Liver (tissue), 9 donors: ENCODE data around the gene PCYT1B. TPM values are rescaled to one million over a fixed set of nuclear protein-coding genes. Genes with fewer than 3 reads are reported as not detected.

Source experiments
- DNase-seq: peaks from one replicate; pipeline ENCODE4 v3.0.0-alpha.2; 2017; ENCODE audit warnings: low spot score
- H3K27ac ChIP-seq, 2 donors: one replicate each; pipeline ENCODE4 v1.7.0; 2013; ENCODE audit warnings: inconsistent platforms in 2 of 2, low read length in 2 of 2, control low read depth in 1 of 2, low read depth in 1 of 2, mild to moderate bottlenecking in 1 of 2
- H3K27me3 ChIP-seq, 4 donors: one replicate each; pipeline versions ENCODE4 v1.6.1 to v1.7.0; 2013; ENCODE audit warnings: low read length in 3 of 4, inconsistent platforms in 1 of 4, mild to moderate bottlenecking in 1 of 4, moderate library complexity in 1 of 4; ENCODE audit not compliant: control insufficient read depth in 4 of 4, insufficient read depth in 4 of 4
- H3K36me3 ChIP-seq, 4 donors: one replicate each; pipeline versions ENCODE4 v1.6.1 to v1.7.0; 2013; ENCODE audit warnings: low read length in 3 of 4, mild to moderate bottlenecking in 3 of 4, low read depth in 1 of 4, moderate library complexity in 1 of 4; ENCODE audit not compliant: control insufficient read depth in 4 of 4, insufficient read depth in 3 of 4
- H3K4me1 ChIP-seq, 4 donors: one replicate each; pipeline versions ENCODE4 v1.6.1 to v1.7.0; 2013; ENCODE audit warnings: low read length in 3 of 4, mild to moderate bottlenecking in 3 of 4, moderate library complexity in 1 of 4; ENCODE audit not compliant: control insufficient read depth in 4 of 4, insufficient read depth in 4 of 4
- H3K4me3 ChIP-seq, 3 donors: one replicate each; pipeline versions ENCODE4 v1.6.1 to v1.7.0; 2013; ENCODE audit warnings: low read length in 3 of 3, control low read depth in 1 of 3, low read depth in 1 of 3, mild to moderate bottlenecking in 1 of 3
- H3K9ac ChIP-seq, 2 donors: one replicate each; pipeline ENCODE4 v1.7.0; 2013; ENCODE audit warnings: low read length in 2 of 2, mild to moderate bottlenecking in 2 of 2, moderate library complexity in 2 of 2, control low read depth in 1 of 2, low read depth in 1 of 2
- H3K9me3 ChIP-seq, 4 donors: one replicate each; pipeline versions ENCODE4 v1.6.1 to v1.7.0; 2013; ENCODE audit warnings: low read length in 3 of 4; ENCODE audit not compliant: control insufficient read depth in 4 of 4
- ATF3 ChIP-seq: IDR thresholded peaks from 2 replicates; pipeline ENCODE4 v1.6.1; 2016; ENCODE audit warnings: antibody characterized with exemption
- CTCF ChIP-seq: fragments of 150-350 bp; IDR thresholded peaks from 2 replicates; pipeline ENCODE4 v1.5.1; 2017; ENCODE audit warnings: improper control_type of control experiment, low read depth, low read length; ENCODE audit not compliant: missing input control
- FOXA1 ChIP-seq: IDR thresholded peaks from 2 replicates; pipeline ENCODE4 v1.6.1; 2016; ENCODE audit warnings: antibody characterized with exemption
- FOXA2 ChIP-seq: IDR thresholded peaks from 2 replicates; pipeline ENCODE4 v1.6.1; 2016; ENCODE audit warnings: antibody characterized with exemption
- GABPA ChIP-seq, 2 donors: IDR thresholded peaks in 1 of 2; conservative IDR thresholded peaks in 1 of 2; 2 replicates each; pipeline ENCODE4 v1.6.1; 2016; ENCODE audit warnings: antibody characterized with exemption in 2 of 2, mild to moderate bottlenecking in 1 of 2, moderate library complexity in 1 of 2
- HNF4A ChIP-seq, 2 donors: conservative IDR thresholded peaks; 2 replicates each; pipeline ENCODE4 v1.6.1; 2016; ENCODE audit warnings: antibody characterized with exemption in 2 of 2, mild to moderate bottlenecking in 2 of 2
- HNF4G ChIP-seq: IDR thresholded peaks from 2 replicates; pipeline ENCODE4 v1.6.1; 2016; ENCODE audit warnings: antibody characterized with exemption
- JUND ChIP-seq, 2 donors: IDR thresholded peaks; 2 replicates each; pipeline ENCODE4 v1.6.1; 2016; ENCODE audit warnings: antibody characterized with exemption in 2 of 2
- MAX ChIP-seq: IDR thresholded peaks from 2 replicates; pipeline ENCODE4 v1.6.1; 2016; ENCODE audit warnings: antibody characterized with exemption
- NR2F2 ChIP-seq: IDR thresholded peaks from 2 replicates; pipeline ENCODE4 v1.6.1; 2016; ENCODE audit warnings: antibody characterized with exemption
- RAD21 ChIP-seq, 2 donors: IDR thresholded peaks; 2 replicates each; pipeline ENCODE4 v1.6.1; 2016; ENCODE audit warnings: antibody characterized with exemption in 2 of 2, mild to moderate bottlenecking in 2 of 2
- REST ChIP-seq: IDR thresholded peaks from 2 replicates; pipeline ENCODE4 v1.6.1; 2016; ENCODE audit warnings: antibody characterized with exemption, mild to moderate bottlenecking
- RXRA ChIP-seq, 2 donors: IDR thresholded peaks; 2 replicates each; pipeline ENCODE4 v1.6.1; 2017 to 2018; ENCODE audit warnings: antibody characterized with exemption in 2 of 2, mild to moderate bottlenecking in 1 of 2
- SP1 ChIP-seq: IDR thresholded peaks from 2 replicates; pipeline ENCODE4 v1.6.1; 2018; ENCODE audit warnings: antibody characterized with exemption, mild to moderate bottlenecking
- TAF1 ChIP-seq: conservative IDR thresholded peaks from 2 replicates; pipeline ENCODE4 v1.6.1; 2016; ENCODE audit warnings: antibody characterized with exemption, mild to moderate bottlenecking
- YY1 ChIP-seq: IDR thresholded peaks from 2 replicates; pipeline ENCODE4 v1.6.1; 2016; ENCODE audit warnings: antibody characterized with exemption, mild to moderate bottlenecking
- ZBTB33 ChIP-seq: IDR thresholded peaks from 2 replicates; pipeline ENCODE4 v1.6.1; 2016; ENCODE audit warnings: antibody characterized with exemption
- WGBS: extraction: QIAGEN DNeasy Blood & Tissue Kit; methylation state at CpG from one replicate; pipeline ENCODE4 v1.1.7; 2013; 5-methylcytosine and 5-hydroxymethylcytosine counted together
- polyA plus RNA-seq, 2 donors: library from polyadenylated mRNA; stranded (reverse) in 1 of 2; unstranded in 1 of 2; fragments of 200-250 nt in 1 of 2; fragments of >200 nt in 1 of 2; fragmentation: Nextera tagmentation in 1 of 2; extraction: Ambion mirVana in 1 of 2; gene quantifications; one replicate each; pipeline versions ENCODE4 v1.2.1 to v1.2.3, GENCODE V29; 2013 to 2015
- total RNA-seq, 2 donors: library from RNA; depleted of rRNA; stranded (reverse); fragments of >200 nt; gene quantifications; one replicate each; pipeline ENCODE4 v1.2.3, GENCODE V29; 2014
- donor health status: healthy.
- donor health status: healthy.
- donor health status: healthy.
- donor health status: healthy.
- donor health status: healthy.

The PCYT1B gene
- total and polyA plus RNA-seq, 4 donors, result under 0.01 to 2.1 (median 0.06) TPM; not detected in 1

GRCh38 chrX:24526616-24527015 lies 120.5 kb downstream of the PCYT1B start:
- H3K9me3 ChIP-seq, result no peaks in the 10 kb centered on the region
- WGBS, result 96% methylated on average over 2 of the region's 2 CpGs
- no peaks in the 10 kb centered on the region for H3K27me3 ChIP-seq
- no peak overlapping the region for H3K4me3 ChIP-seq
- TF ChIP-seq ATF3 (no peak), YY1 (no peak), RAD21 (IDR thresholded peaks at IDR 0.05) (no peak)
- DNase-seq, result no peak
- no peak overlapping the region for H3K9ac ChIP-seq
- no peaks in the 10 kb centered on the region for H3K4me1 ChIP-seq
- peaks cover 0 to 5% (median 2%) of the 10 kb centered on the region in 4 donors for H3K36me3 ChIP-seq
- no peak overlapping the region for H3K27ac ChIP-seq

- no peak for DNase-seq
- Histone ChIP-seq H3K9ac (no peak overlapping the region), H3K27me3 (no peaks in the 10 kb centered on the region), H3K36me3 (peaks cover 0 to 5% (median 2%) of the 10 kb centered on the region in 4 donors), H3K4me3 (no peak overlapping the region), H3K9me3 (no peaks in the 10 kb centered on the region), H3K4me1 (no peaks in the 10 kb centered on the region), H3K27ac (no peak overlapping the region)
- no peak for TF ChIP-seq MAX
- TF ChIP-seq SP1, result no peak
- TF ChIP-seq CTCF, result no peak
- TF ChIP-seq YY1, result no peak
- WGBS, result 96% methylated on average over 2 of the region's 2 CpGs
Measured at GRCh38 chrX:24525455-24525854, 121.7 kb downstream of the PCYT1B start.

GRCh38 chrX:24520472-24520871 lies 126.7 kb downstream of the PCYT1B start:
- Histone ChIP-seq H3K27me3 (no peaks in the 10 kb centered on the region), H3K27ac (no peak overlapping the region), H3K4me1 (no peaks in the 10 kb centered on the region), H3K9ac (no peak overlapping the region), H3K9me3 (no peaks in the 10 kb centered on the region), H3K36me3 (peaks cover 0 to 2% (median 0%) of the 10 kb centered on the region in 4 donors), H3K4me3 (no peak overlapping the region)
- WGBS, result 95% methylated on average over 2 of the region's 2 CpGs
- no peak for TF ChIP-seq HNF4A (conservative IDR thresholded peaks at IDR 0.05)
- TF ChIP-seq REST, result no peak
- no peak for TF ChIP-seq ZBTB33
- TF ChIP-seq FOXA1, result no peak
- no peak for TF ChIP-seq NR2F2
- TF ChIP-seq RXRA (IDR thresholded peaks at IDR 0.05), result no peak
- TF ChIP-seq GABPA (IDR thresholded peaks at IDR 0.05 in 1 of 2, conservative IDR thresholded peaks at IDR 0.05 in 1 of 2), result no peak
- no peak for TF ChIP-seq FOXA2
- TF ChIP-seq JUND (IDR thresholded peaks at IDR 0.05), result no peak
- TF ChIP-seq MAX, result no peak
- no peak for TF ChIP-seq HNF4G
- TF ChIP-seq TAF1, result no peak
- no peak for TF ChIP-seq YY1
- no peak for DNase-seq
